Left colon (tissue), 2 donors: ENCODE results near the gene ADARB2. TPM values are rescaled to one million over a fixed set of nuclear protein-coding genes. Genes with fewer than 3 reads are reported as not detected.

Experiments used
- ATAC-seq: fragments of 200-7000 bp; cut with Tn5 transposase; one replicate; pipeline ENCODE4 v1.9.1; 2020; ENCODE audit warnings: mild to moderate bottlenecking, moderate library complexity
- DNase-seq, 2 donors: peaks; one replicate each; pipeline ENCODE4 v3.0.0-alpha.2; 2020
- intact Hi-C, 2 donors: fragments of 100-400 bp; cut with DNase I in 1 of 2; cut with micrococcal nuclease in 1 of 2; formaldehyde crosslinking; loops; one replicate each; pipeline versions ENCODE4 v1.11.2 to v1.14.0; 2022; cut with DNase I, micrococcal nuclease
- total RNA-seq, 2 donors: library from RNA; stranded (reverse); fragmentation: NEBNext Ultra II Directional; extraction: Animal tissue kit (Norgen Biotek cat#: 25700); gene quantifications; one replicate each; pipeline ENCODE4 v1.2.1, GENCODE V29; 2021
- donor health status: DM: no; HTN: no; CAD: no.
- donor health status: DM: yes; HTN: yes; CAD: no.

ADARB2 gene
- total RNA-seq, 2 donors from 2014 or later: 0.21 to 0.73 TPM

DNA sequence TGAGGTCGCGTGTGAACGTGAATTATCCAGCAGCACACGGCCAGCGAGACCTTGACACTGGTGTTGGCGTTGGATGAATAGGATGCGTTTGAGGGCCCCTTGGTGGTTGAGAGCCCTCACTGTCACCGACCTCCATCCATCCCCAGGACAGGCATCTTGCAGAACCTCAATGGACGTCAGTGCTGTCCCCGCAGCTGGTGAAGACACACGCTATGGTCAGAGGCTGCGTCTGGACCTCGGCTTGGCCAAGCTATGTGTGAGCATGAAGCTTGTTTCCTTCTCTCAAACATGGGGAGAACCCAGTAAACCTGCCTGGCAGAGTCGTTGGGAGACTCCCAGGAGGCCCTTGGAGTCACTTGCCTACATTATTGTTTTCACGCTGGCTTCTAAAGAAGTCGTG lies 229.2 kb downstream of the ADARB2 start:
- ATAC-seq (no peak), DNase-seq (no peak)
- intact Hi-C loops: no loop called here

GRCh38 chr10:1507436-1507835 lies 229.9 kb downstream of the ADARB2 start:
- intact Hi-C loops: no loop called here
- ATAC-seq (no peak), DNase-seq (no peak)

GRCh38 chr10:1504940-1505339 lies 232.4 kb downstream of the ADARB2 start:
- DNase-seq (no peak), ATAC-seq (no peak)
- intact Hi-C loops: no loop called here

DNA sequence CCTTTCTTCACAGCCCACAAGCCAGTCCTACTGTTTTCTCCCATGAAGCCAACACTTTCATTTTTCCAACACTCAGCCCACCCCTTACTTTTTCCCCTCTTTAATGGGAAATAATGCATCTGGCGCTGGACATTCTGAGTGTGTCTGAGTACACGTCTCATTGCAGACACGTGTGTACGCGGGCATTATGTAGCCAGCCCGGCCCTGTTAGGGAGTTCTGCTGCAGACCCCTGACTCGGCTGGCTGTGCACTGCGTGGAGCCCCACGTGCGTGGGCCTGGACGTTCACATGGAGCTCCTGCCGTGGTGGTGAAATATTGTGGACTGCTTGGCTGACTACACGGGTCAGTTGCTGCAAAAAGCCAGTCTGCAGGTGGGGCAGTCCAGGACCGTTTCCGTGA lies 233.0 kb downstream of the ADARB2 start:
- DNase-seq (no peak), ATAC-seq (no peak)
- intact Hi-C loops: no loop called here

GRCh38 chr10:1502451-1502850 lies 234.9 kb downstream of the ADARB2 start:
- intact Hi-C loops: no loop called here
- no peak for ATAC-seq
- DNase-seq: no peak

- intact Hi-C loops: no loop called here
Observed at GRCh38 chr10:1499359-1499957, 237.9 kb downstream of the ADARB2 start.

GRCh38 chr10:1498746-1499358 lies 238.5 kb downstream of the ADARB2 start:
- no peak for DNase-seq
- no peak for ATAC-seq
- intact Hi-C loops: no loop called here

More at GRCh38 chr10:1499359-1499957, 237.9 kb downstream of the ADARB2 start:
- DNase-seq (no peak), ATAC-seq (no peak)

GRCh38 chr10:1495915-1496517 lies 241.3 kb downstream of the ADARB2 start:
- ATAC-seq (no peak), DNase-seq (no peak)
- intact Hi-C loops: no loop called here

- DNase-seq (no peak), ATAC-seq (no peak)
- intact Hi-C loops: no loop called here
Observed at GRCh38 chr10:1492641-1493040, 244.7 kb downstream of the ADARB2 start.

- ATAC-seq (no peak), DNase-seq (no peak)
- intact Hi-C loops: no loop called here
Observed at GRCh38 chr10:1491901-1492300, 245.4 kb downstream of the ADARB2 start.

GRCh38 chr10:1489801-1490200 lies 247.5 kb downstream of the ADARB2 start:
- DNase-seq (no peak), ATAC-seq (no peak)

GRCh38 chr10:1488970-1489548 lies 248.3 kb downstream of the ADARB2 start:
- intact Hi-C loops: no loop called here
- no peak for ATAC-seq
- peak in 1 of 2 donors; percentile 34 for DNase-seq

More at GRCh38 chr10:1489801-1490200, 247.5 kb downstream of the ADARB2 start:
- intact Hi-C loops: no loop called here

- DNase-seq (no peak), ATAC-seq (no peak)
- intact Hi-C loops: no loop called here
Observed at GRCh38 chr10:1486841-1487687, 250.3 kb downstream of the ADARB2 start.

- DNase-seq (no peak), ATAC-seq (no peak)
- intact Hi-C loops: no loop called here
Observed at GRCh38 chr10:1485357-1485756, 252.0 kb downstream of the ADARB2 start.

DNA sequence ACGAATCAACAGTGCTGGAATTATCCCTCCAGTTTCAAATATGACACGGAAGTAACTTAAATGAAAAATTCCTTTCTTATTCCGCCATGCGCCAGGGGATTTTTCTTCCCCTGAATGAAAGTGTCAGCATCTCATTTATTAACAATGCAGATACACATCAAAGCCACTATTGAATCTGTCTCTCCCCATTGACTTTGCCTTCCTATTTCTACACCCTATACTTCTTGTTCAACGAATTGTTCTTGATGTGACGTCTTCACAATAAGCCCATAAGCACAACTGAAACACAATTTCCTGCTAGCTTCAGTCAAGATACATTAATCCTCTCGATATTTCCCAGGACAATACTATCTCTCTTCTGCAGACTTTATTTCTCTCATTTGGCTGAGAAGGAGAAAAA lies 253.5 kb downstream of the ADARB2 start:
- ATAC-seq (no peak), DNase-seq (no peak)
- intact Hi-C loops: no loop called here

DNA sequence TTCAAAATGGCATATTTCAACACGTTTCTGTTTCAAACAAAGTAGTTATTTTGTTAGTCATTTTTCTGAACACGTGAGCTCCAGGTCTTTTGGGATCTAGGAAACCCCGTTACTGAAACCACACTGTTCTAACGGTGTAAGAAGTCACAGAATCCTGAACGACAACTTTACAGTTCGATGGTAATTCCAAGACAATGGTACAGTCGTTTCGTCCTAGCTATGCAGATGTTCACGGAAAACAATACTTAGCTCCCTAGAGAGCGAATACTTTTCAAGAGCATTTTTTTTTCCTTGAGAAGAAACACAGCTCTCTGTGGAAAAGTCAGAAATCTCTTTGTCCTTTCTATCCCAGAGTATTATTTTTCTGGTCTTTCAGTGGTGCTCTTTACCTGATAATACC lies 254.1 kb downstream of the ADARB2 start:
- intact Hi-C loops: no loop called here
- ATAC-seq: no peak
- no peak for DNase-seq

- intact Hi-C loops: no loop called here
- no peak for ATAC-seq
Observed at GRCh38 chr10:1477578-1477977, 259.7 kb downstream of the ADARB2 start.

DNA sequence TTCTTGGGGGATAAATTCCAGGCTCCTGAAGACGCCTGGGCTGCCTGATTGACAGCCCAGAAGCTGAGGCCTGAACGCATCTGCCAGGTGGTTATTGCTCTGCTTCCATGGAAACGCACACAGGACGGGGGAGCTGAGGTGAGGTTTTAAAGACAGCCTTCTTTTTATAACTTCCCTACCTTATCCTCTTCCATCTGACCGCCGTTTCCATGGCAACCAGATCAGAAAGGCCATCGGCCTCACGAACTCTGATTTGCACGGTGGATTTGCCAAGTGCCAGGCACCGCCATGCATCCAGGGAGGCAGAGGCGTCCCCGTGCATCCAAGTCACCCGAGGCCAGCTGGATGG lies 260.9 kb downstream of the ADARB2 start:
- ATAC-seq: no peak
- intact Hi-C loops: no loop called here
- DNase-seq: no peak

More at GRCh38 chr10:1477578-1477977, 259.7 kb downstream of the ADARB2 start:
- DNase-seq: no peak

DNA sequence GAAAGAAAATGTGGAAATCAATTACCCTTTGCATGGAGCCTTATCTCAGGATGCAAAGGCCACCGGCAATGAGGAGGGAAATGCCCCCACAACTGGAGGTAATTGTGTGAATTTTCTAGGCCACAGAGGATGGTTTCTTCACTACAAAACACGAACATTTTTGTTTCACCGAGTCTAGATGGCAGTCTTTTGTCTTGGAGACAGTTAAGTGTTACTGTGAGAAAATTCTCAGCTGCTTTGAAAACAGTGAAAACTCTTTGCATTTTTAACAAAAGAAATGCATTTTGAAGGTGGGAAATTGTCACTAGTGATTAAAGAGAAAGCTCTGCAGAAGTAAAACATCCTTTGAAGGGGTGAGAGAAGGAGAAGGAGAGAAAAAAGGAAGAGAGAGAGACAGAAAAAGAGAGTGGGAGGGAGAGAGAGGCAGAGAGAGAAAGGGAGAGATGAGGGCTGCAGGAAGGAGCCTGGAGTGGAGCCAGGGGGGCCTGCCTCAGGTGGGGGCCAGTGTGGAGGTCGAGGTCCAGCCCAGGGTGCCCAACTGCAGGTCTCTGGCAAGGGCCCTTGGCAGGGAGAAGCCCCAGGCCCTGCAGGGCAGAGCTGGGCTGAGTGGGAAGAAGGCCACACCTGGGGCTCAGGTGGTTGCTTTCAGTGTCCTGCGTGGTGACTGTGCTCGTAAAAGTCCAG lies 261.4 kb downstream of the ADARB2 start:
- no peak for DNase-seq
- ATAC-seq: no peak
- intact Hi-C loops: no loop called here
